A673 (cell line): ENCODE results near the gene MED27.

Experiments
- CTCF ChIP-seq: fragments of 300-800, 200-600 bp; sonication (generic); conservative IDR thresholded peaks from 2 replicates; pipeline ENCODE4 v1.5.1; 2017; ENCODE audit warnings: low read depth, mild to moderate bottlenecking, antibody characterized with exemption, low read length, moderate library complexity, mixed read lengths
- EZH2 ChIP-seq: fragments of 200-600 bp; sonication (generic); IDR thresholded peaks from 2 replicates; pipeline ENCODE4 v1.6.1; 2017; ENCODE audit warnings: borderline replicate concordance, low read depth, mild to moderate bottlenecking, mixed read lengths, antibody characterized with exemption, low read length; ENCODE audit not compliant: poor library complexity, severe bottlenecking

DNA sequence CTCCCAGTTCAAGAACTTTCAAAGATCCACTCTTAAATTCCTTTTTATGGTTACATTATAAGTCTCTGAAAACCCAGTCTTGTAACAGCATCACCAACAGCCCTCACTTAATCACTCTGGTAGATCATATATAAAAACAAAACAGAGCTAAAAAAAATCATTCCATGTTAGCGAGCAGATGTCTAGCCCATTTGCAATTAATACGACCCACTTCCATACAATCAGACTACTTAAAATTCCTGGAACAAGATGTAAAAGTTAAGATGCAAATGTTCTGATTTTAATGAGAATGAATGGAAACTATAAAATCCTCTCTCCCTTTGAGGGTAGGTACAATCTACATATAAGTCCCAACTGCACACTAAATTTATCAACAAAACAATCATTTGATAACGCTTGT lies 167.0 kb downstream of the MED27 start:
- TF ChIP-seq CTCF = no peak
- TF ChIP-seq EZH2 = no peak
